ENCODE measurements around the gene UBAC2.
A peak's percentile ranks its signal among the peaks of the same experiment; 100 is the strongest.

The UBAC2 gene, protein sequence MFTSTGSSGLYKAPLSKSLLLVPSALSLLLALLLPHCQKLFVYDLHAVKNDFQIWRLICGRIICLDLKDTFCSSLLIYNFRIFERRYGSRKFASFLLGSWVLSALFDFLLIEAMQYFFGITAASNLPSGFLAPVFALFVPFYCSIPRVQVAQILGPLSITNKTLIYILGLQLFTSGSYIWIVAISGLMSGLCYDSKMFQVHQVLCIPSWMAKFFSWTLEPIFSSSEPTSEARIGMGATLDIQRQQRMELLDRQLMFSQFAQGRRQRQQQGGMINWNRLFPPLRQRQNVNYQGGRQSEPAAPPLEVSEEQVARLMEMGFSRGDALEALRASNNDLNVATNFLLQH

DNA sequence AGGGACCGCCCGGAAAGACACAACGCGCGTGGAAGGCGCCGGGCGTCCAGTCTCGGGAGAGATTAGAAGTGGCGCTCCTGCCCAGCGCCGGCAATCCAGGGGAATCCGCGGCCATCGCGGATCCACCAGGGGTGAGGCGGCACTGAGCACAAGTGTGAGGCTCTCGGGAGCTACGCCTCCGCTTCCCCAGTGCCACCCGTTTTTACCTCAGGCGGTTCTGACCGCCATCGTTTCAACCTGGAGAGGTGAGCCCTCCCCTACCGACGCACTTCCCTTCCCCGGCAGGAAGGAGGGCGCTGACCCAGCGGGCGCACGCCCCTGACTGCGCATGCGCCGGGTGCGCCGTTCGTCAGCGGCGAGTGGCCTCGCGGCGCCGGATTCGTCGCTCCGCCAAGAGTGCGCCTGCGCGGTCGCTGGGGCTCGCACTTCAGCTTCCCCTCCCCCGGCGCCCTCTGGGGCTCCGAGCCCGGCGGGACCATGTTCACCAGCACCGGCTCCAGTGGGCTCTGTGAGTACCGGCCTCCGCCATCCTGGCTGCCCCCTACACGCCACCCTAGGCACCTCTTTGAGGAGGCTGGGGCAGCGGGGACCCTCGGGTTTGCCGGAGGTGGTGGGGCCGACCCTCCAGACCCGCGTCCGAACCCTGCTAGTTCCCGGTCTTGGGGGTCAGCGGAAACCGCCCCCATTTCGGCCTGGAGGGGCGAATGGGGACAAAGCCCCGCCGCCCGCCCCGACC is at the start of gene UBAC2:
Gene UBAC2, plus strand, starts transcription at position 423 of the 736 bp plus-strand sequence. Its CDS starts 55 bp downstream, at position 478.
- peak; percentile 96 for DNase-seq

DNA sequence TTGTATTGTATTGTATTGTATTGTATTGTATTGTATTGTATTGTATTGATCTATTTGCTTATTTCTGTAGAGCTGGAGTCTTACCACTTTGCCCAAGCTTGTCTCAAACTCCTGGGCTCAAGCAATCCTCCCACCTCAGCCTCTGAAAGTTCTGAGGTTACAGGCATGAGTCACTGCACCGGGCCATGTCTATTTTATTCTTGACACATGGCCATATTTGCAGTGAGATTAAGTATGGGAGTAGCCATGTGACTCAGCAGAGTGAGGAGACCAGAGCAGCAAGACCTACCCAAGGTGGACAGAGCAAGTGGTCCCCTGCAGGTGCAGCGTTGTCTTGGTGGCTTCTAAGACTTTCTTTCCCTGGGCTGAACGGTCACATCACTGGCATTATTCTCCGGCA is 49.1 kb upstream of the UBAC2 start:
- DNase-seq = peak; percentile 63

DNA sequence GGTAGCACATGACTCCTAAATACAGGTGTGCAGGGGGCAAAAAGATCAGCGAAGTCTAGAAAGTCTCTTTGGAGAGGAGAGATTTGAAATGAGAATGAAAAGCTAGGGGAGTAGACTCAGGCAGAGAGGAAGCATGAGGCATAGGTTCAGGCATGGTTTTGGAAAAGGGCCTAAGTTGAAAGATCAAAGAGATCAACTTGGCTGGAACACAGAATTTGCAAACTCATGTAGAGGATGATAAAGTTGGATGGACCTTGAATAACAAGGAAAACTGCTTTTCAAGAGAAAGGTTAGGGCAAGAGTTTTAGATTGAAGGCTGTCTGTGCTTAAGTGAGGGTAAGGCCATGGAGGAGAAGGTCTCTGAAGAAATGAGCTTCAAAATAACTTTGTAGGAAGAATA is 47.4 kb upstream of the UBAC2 start:
- DNase-seq = no peak

DNA sequence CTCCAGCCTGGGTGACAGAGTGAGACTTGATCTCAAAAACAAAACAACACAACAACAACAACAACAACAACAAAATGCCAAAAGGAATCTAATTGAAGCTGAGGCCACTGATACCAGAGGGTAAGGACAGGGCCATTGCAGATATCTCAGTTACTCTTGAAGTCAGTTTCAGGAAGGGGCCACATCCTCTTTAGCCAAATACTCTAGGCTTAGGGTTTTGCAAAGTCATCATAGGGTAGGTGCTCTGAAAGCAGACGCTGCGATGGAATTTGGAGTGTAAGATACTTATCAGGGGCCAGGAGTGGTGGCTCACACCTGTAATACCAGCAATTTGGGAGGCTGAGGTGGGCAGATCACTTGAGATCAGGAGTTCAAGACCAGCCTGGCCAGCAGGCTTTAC is 46.6 kb upstream of the UBAC2 start:
- DNase-seq = no peak

DNA sequence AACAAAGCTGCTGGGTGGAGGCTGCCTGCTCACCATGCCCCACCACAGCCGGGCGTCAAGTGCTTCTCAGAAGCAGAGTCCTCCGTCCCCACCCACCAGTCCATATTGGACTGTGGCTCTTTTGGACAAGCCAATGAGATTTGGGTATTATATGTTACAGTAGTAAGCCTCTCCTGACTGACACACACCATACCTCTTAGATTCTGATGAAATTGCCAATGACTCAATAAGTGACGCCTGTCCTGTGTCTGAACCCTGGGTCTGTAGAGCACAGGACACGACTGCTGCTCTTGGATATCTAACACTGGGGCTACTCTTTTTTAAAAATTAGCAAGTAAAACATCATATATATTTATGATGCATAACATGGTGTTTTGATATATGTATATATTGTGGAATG is 44.8 kb upstream of the UBAC2 start:
- DNase-seq = no peak

DNA sequence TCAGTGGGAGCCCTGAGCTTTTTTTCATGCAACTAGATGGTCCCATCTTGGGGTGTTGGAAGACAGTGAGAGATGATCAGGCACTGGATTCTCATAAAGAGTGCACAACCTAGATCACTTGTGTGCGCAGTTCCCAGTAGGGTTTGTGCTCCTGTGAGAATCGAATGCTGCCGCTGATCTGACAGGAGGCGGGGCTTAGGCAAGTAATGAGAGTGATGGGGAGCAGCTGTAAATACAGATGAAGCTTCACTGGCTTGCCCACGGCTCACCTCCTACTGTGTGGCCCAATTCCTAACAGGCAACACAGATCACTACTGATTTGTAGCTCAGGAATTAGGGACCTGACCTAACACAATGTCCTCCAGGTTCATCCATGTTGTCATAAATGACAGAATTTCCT is 43.6 kb upstream of the UBAC2 start:
- DNase-seq = no peak

DNA sequence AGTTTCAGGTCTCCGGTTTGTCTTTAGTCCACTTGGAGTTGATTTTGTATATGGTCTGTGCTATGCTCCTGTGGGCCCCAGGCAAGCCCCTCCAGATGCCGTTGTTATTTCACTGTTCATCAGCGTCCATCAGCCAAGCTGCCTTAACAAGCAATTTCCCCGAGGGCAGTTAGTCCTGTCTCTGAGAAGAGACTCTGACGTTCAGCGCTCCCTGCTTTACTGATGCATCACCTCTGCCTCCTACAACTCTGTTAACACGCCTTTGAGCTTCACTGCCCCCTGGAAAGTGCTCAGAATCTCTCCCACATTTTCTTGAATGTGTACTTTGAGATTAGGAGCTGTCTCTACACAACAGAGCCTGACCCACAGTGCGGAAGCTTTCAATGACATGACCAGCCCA is 41.8 kb upstream of the UBAC2 start:
- no peak for DNase-seq

DNA sequence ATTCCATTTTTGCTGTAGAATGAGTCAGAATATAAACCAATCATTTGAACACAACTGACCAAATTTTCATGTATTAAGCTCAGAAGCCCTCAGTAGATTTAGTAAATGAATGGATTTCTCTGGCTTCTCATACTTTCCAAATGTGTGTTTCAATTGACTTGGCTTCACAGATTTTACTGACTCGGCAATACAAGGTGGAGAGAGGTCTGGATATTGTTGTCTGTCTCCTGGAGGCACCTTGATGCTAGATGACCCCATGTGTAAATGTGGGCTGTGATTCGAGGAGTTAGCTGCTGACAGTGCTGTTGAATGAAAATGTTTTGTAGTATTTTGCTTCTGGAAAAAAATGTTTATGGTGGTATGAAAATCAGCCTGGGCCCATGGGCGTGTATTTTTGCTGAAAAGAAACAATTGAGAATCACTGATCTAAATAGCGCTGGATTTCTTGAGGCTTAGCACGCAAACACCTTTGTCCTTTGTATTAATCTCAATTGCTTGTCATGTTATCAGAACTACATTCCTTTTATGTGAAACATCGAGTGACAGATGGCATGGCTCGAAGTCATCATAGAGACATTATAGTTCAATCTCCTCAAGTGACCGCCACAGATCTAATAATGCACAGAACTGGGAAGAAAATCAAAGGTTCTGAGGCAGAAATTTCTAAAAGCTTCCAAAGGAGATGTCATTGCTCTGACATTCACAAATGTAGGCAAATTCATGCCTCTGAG is 41.2 kb upstream of the UBAC2 start:
- DNase-seq = no peak

DNA sequence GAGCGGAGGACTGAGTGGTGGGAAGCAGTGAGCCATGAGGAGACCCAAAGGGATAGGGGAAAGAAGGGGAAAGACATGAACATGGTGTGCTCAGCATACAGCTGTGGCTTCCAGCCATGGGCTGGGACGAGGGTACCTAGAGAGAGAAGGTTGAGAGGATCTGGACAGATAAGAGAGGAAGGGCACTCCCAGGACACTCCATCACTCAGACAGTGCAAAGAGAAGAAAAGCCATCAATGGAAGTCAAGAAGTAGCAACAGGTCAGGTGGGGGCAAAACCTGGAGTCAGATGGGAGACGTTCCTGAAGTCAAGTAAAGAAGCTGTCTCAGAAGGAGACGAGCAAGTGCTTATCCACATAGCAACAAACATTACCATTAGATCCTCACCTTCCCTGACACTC is 40.2 kb upstream of the UBAC2 start:
- no peak for DNase-seq

DNA sequence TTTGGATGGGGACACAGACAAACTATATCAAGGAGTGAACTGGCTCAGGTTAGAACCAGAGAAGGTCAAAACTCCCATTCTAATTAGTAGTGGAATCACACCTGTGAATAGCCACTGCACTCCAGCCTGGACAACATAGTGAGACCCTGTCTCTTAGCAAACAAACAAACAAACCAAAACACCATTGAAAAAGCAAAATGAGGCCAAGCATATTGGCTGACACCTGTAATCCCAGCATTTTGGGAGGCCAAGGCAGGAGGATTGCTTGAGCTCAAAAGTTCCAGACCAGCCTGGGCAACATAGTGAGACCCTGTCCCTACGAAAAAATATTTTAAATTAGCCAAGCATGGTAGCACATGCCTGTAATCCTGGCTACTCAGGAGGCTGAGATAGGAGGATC is 39.1 kb upstream of the UBAC2 start:
- no peak for DNase-seq

DNA sequence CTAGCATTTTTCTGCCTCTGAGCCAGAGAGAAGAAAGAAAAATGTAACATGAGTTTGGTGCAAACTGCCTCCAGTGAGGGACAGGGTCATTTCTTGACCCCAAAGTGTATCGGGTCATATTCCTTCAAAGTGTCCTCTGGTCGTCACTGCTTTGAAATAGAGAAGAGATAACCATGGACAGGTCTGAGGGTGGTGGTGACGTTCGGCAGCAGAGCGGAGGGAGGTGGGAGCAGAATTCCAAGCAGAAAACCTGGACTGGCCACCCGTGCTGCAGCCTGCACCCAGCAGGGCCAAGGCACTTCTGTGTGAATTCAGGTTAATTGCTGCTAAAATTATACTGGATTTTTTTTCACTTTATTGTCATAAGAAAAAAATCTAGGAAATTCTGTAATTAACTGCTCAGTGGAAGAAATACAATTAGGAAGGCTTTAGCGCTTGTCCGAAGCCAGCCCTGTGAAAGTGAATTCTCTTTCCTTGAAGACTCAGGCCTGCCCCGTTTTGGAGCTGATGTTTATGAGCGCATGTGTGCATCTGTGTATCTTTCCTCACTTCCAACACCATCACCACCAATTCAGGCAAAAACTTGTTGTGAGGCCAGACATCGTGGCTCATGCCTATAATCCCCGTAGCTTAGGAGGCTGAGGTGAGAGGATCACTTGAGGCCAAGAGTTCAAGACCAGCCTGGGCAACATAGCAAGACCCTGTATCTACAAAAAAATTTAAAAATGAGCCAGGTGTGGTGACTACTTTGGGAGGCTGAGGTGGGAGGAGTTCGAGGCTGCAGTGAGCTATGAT is 37.9 kb upstream of the UBAC2 start:
- DNase-seq = no peak

DNA sequence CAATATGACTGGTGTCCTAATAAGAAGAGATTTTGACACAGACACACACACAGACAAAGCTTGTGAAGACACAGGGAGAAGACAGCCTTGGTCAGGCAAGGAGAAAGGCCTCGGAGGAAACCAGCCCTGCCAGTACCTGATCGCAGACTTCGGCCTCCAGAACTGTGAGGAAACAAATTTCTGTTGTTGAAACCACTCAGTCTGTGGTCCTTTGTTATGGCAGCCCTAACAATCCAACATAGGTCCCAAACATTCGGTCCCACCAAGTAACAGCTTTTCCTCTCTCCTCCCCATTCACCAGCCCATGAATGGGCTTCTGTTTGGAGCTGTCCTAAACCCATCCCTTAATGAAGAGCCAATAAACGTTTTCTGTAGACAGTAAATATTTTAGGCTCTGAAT is 36.4 kb upstream of the UBAC2 start:
- no peak for DNase-seq

DNA sequence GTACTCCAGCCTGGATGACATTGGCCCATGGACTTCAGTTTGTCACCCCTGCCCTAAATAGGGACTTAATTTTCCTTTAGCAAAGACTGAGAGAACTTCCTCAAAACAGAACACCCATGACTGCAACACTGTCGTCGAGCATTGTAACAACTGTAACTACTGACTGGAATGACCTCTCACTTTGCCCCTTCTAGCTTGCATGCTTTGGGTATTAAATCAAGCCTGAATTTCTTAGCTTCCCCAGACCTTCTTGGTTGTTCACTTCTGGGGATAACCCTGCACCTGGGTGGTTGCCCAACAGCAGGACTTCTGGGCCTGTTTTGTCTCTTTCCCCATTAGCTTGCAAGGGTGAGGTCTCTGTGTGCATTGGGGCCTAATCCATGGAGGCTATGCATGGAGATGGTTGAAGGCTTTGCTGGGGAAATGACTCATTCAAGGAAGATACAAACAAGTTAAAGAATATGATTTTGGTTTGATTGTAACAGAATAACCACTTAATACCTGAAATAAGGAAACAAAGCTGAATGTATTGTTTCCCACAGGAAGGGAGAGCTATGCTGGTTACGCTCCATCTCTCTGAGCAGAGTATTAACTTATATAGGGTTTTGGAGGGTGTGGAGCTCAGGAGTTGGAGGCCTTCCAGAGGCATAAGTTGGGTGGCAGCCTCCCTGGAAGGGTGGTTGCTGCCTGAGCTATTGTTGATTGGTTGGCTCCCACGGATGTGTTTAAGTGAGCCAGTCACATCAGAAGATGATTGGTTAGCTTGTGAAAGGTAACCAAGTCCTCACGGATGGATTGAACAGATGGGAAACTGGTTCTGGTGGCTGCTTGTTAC is 34.7 kb upstream of the UBAC2 start:
- DNase-seq = no peak

DNA sequence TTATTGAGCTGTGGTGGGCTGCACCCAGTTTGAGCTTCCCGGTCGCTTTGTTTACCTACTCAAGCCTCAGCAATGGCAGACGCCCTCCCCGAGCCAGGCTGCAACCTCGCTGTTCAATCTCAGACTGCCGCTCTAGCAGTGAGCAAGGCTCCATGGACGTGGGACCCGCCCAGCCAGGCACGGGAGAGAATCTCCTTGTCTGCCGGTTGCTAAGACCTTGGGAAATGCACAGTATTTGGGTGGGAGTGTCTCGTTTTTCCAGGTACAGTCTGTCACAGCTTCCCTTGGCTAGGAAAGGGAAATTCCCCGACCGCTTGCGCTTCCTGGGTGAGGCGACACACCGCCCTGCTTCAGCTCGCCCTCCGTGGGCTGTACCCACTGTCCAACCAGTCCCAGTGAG is 27.7 kb upstream of the UBAC2 start:
- no peak for DNase-seq

DNA sequence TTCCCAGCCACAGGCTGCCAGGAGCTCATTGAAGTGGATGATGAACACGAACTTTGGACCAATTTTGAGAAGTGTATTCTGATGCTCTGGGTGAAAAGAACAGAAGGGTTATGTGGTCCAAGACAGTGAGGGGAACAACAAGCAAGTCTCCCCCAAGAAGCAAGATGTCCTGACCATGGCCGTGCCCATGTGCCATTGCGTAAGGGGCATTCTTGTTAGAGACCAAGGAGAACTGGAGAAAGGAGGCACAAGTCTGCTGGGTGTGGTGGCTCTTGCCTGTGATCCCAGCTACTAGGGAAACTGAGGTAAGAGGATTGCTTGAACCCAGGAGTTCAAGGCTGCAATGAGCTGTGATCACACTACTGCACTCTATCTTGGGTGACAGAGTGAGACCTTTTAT is 27.0 kb upstream of the UBAC2 start:
- DNase-seq = no peak

DNA sequence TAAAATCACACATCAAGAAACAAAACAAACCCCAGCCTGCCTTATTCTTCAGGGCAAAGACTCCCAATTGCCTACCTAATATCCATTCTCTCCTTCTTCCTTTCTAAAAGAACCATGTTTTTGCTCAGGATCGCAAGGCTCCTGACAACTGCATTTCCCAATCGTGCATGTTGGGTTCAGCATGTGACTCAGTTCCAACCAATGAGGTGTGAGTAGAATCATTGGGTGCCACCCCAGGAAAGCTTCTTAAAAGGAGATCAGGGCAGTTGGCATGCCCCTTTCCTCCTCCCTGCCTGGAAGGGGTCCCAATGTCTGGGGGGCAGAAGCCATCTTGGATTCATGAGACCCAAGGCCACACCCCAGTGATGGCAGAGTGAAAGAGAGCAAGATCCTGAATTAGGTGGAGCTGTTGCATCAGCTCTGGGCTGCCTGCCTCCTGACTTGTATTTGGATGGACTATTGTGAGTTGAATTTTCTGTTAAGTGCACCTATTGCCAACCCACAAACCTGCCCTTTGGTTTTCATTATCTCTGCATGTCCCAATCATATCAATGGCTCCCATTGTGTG is 26.0 kb upstream of the UBAC2 start:
- DNase-seq = no peak

DNA sequence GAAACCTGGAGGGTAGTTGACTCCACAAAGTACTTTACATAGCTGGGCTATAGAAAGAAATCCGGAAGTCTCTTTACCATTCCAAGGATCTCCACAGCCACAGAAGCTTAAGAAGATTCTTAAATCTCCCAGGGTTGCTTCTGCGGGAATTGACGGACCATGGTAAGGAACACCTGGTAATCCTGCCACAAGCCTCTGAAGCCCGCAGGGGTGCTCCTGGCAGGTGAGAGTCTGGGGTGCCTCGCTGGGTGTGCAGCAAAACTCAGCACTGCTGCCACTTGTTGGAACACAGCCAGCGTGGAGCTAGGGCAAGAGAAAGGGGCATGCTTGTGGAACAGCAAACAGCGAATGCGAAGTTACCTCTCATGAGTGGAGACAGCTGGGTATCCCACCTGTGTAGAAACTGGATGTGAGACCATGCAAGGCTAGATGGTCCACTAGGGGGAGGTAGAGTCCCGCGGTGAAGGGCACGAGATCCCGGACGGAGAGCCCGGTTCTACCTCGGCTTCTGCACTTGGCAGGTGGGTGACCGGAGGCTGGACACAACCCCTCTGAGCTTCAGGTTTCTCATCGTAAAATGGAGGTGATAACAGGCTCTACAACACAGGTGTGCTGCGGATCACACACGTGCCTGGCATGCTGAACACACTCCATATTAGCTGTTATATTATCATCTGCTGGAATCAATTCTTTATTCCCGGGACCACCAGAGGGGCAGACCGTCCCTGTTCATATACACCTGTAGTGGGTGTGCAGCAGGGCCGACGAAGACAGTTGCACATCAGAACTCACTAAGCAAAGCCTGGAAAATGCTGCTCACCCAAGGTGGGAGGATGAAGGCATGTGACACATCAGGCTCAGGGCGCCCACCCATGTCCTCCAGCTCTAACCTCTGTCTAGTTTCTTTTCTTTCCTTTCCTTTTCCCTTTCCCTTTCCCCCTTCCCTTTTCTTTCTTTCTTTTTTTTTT is 24.1 kb upstream of the UBAC2 start:
- peak; percentile 82 for DNase-seq

DNA sequence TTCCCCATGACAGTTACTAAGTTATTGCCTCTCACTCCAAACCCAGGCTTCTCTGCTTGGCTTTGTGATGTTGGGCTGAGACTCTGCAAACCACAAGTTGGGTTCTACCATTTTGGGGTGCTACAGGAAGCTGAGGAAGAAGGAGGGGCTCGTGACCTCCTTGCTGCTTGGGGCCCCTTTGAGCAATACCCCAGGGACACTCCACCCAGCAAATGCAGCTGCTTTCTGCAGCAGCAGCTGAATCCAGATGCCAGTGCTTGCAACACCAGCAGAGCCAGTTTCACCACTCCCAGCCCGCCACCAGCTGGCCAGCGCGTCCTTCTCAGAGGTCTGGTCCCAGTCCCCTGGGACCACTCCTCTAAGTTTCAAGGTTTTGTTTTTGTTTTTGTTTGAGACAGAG is 22.0 kb upstream of the UBAC2 start:
- DNase-seq = no peak

DNA sequence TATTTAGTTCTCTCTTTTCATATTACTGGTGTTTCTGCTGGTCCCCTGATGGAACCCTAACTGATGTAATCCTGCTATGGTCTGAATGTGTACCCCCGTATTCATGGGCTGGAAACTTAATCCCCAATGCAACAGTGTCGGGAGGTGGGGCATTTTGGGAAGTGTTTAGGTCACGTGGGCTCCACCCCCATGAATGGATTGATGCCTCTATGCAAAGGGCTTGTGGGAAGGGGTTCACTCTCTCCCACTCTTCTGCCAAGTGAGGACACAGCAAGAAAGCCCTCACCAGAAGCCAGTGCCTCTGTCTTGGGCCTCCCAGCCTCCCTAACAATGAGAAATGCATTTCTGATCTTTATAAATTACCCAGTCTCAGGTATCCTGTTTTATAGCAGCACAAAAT is 21.2 kb upstream of the UBAC2 start:
- no peak for DNase-seq

DNA sequence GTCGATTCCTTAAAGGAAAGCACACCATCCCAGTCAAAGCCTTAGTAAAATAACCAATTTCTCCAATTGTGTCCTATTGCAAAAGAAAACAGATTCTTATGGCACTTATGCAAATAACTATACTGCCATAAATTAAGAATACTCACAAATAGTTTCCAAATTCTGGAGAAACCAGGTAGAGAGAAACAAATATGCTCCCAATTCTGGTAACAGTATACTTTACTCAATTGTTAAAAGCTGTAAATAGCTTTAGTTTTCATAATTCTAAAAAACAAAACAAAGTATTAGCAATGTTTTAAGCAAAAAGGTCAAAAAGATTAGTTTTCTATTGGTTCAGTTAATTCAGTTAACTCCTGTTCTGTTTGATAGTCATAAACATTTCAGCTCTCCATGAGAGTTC is 18.2 kb upstream of the UBAC2 start:
- no peak for DNase-seq

DNA sequence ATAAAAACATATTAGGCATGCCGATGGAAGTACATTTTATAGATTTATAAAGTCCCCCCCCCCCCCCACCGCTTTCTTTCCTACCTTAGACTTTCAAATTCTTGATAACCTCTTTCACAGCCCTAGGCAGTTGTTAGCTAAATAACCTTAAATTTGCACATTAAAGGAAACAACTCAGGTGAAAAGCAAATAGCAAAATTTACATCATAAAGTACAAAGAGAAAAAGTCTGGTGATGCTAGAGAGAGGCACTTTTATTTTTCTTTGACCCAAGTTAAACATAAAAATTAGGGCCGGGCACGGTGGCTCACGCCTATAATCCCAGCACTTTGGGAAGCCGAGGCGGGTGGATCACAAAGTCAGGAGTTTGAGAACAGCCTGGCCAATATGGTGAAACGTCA is 15.0 kb upstream of the UBAC2 start:
- DNase-seq = no peak
